Activated CD4-positive, alpha-beta T cell treated with anti-CD3 and anti-CD28 coated beads for 48 hours (primary cell): Measurements from ENCODE around the gene FANCC.

Experiments
- DNase-seq: peaks from one replicate; pipeline ENCODE4 v3.0.0-alpha.2; 2020

FANCC gene

GRCh38 chr9:95095641-95096355, 221.7 kb downstream of the FANCC start:
- no peak for DNase-seq

GRCh38 chr9:95094002-95094401, 223.5 kb downstream of the FANCC start:
- no peak for DNase-seq

GRCh38 chr9:95093586-95093985, 223.9 kb downstream of the FANCC start:
- no peak for DNase-seq

- no peak for DNase-seq
Observed at GRCh38 chr9:95092262-95093072, 225.0 kb downstream of the FANCC start.

- DNase-seq = no peak
Observed at GRCh38 chr9:95091601-95092261, 225.8 kb downstream of the FANCC start.

GRCh38 chr9:95090871-95091577, 226.5 kb downstream of the FANCC start:
- no peak for DNase-seq

- no peak for DNase-seq
Observed at GRCh38 chr9:95090023-95090791, 227.3 kb downstream of the FANCC start.

- DNase-seq = no peak
Observed at GRCh38 chr9:95089257-95090022, 228.1 kb downstream of the FANCC start.

GRCh38 chr9:95088421-95089161, 228.9 kb downstream of the FANCC start:
- no peak for DNase-seq

GRCh38 chr9:95087659-95088242, 229.8 kb downstream of the FANCC start:
- DNase-seq = peak; percentile 9

GRCh38 chr9:95086564-95086955, 230.9 kb downstream of the FANCC start:
- DNase-seq = no peak

GRCh38 chr9:95085861-95086563, 231.5 kb downstream of the FANCC start:
- no peak for DNase-seq

GRCh38 chr9:95085036-95085770, 232.3 kb downstream of the FANCC start:
- DNase-seq = no peak

- DNase-seq = no peak
Observed at GRCh38 chr9:95084254-95084934, 233.1 kb downstream of the FANCC start.

- no peak for DNase-seq
Observed at GRCh38 chr9:95083086-95083768, 234.3 kb downstream of the FANCC start.

- DNase-seq = no peak
Observed at GRCh38 chr9:95082401-95083084, 235.0 kb downstream of the FANCC start.

- DNase-seq = no peak
Observed at GRCh38 chr9:95081998-95082397, 235.5 kb downstream of the FANCC start.
